Left ventricle myocardium inferior (tissue), 1 donor: ENCODE results near the gene KCNQ1. TPM values are rescaled to one million over a fixed set of nuclear protein-coding genes. Genes with fewer than 3 reads are reported as not detected.
A peak's percentile ranks its signal among the peaks of the same experiment; 100 is the strongest.

ENCODE experiments used
- DNase-seq: peaks from one replicate; pipeline ENCODE4 v3.0.0-alpha.2; 2020
- H3K27ac ChIP-seq: fragments of 200-600 bp; replicated peaks from 2 replicates; pipeline ENCODE4 v1.8.0; 2021
- H3K27me3 ChIP-seq: fragments of 200-600 bp; 2 replicates; pipeline ENCODE4 v1.8.0; 2021; ENCODE audit warnings: low read depth
- H3K36me3 ChIP-seq: fragments of 200-600 bp; 2 replicates; pipeline ENCODE4 v1.8.0; 2021
- H3K4me1 ChIP-seq: fragments of 200-600 bp; 2 replicates; pipeline ENCODE4 v1.8.0; 2021
- H3K4me3 ChIP-seq: fragments of 200-600 bp; 2 replicates; pipeline ENCODE4 v1.8.0; 2021; ENCODE audit warnings: mild to moderate bottlenecking, moderate library complexity
- H3K9me3 ChIP-seq: fragments of 200-600 bp; replicated peaks from 2 replicates; pipeline ENCODE4 v1.8.0; 2021
- CTCF ChIP-seq: fragments of 200-600 bp; IDR thresholded peaks from 2 replicates; pipeline ENCODE4 v1.8.0; 2021; ENCODE audit warnings: antibody characterized with exemption, mild to moderate bottlenecking, borderline replicate concordance
- intact Hi-C: fragments of 100-400 bp; cut with micrococcal nuclease; formaldehyde crosslinking; loops from one replicate; pipeline ENCODE4 v1.11.0; 2022
- total RNA-seq: library from RNA; stranded (reverse); fragmentation: NEBNext Ultra II Directional; extraction: Animal tissue kit (Norgen Biotek cat#: 25700); gene quantifications from one replicate; pipeline ENCODE4 v1.2.1, GENCODE V29; 2021
- donor health status: DM: no; HTN: yes; CAD: no; lungs with severe emphysema.

The KCNQ1 gene
- total RNA-seq, 1 donor from 2014 or later, result 41.8 TPM

DNA sequence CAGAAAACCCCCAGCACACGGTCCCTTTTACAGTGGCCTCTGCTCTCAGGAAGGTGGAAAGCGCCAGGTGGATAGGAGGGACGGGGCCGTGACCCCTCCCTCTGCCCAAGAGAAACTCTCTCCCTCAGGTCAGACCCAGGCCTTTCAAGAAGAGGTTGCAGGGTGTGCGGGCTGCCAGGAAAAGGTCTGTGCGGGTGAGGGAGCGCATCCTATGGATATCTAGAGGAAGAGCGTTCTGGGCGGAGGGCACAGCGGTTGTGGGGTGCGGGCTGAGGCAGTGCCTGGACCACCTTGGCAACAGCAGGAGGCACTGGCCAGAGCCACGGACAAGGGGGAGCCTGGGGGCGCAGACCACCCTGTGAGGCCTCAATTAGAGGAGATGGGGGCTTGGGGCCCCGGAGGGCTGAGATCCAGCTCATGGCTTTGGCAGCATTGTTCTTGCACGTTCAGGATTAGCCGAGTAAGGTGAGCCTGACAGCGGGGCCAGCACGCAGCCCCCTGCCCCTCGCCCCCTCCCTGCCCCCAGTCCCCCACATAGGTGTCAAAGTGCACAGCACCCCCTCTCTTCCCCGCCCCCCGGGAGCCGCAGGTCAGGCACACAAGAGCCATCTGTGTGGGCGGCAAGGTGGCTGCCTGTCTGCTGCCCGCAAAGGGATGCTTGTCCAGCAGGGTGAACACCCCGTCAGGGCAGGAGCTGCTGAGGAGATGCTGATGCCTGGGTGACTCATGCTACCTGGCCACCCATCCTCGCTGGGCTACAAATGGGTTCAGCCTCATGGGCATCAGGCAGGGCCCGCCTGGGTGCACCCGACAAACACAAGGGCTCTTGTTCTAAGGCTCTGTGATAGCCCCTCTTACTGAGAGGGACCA, 347.8 kb downstream of the KCNQ1 start:
- Histone ChIP-seq H3K27me3 (no peaks in the 10 kb centered on the region), H3K9me3 (no peaks in the 10 kb centered on the region), H3K4me3 (no peak overlapping the region), H3K27ac (no peak overlapping the region), H3K4me1 (peaks cover 26% of the 10 kb centered on the region), H3K36me3 (no peaks in the 10 kb centered on the region)
- peak; percentile 11 for DNase-seq
- TF ChIP-seq CTCF, result no peak
- intact Hi-C loops, result no loop called here

- DNase-seq, result peak; percentile 3
- intact Hi-C loops, result no loop called here
- Histone ChIP-seq H3K9me3 (no peaks in the 10 kb centered on the region), H3K4me1 (peaks cover 20% of the 10 kb centered on the region), H3K27me3 (no peaks in the 10 kb centered on the region), H3K36me3 (no peaks in the 10 kb centered on the region), H3K27ac (no peak overlapping the region), H3K4me3 (no peak overlapping the region)
- TF ChIP-seq CTCF, result no peak
Measured at GRCh38 chr11:2793701-2794045, 348.9 kb downstream of the KCNQ1 start.

- H3K27me3 ChIP-seq, result no peaks in the 10 kb centered on the region
- H3K27ac ChIP-seq, result no peak overlapping the region
- DNase-seq, result peak; percentile 9
- no peak overlapping the region for H3K4me3 ChIP-seq
- peaks cover 14% of the 10 kb centered on the region for H3K4me1 ChIP-seq
- H3K9me3 ChIP-seq, result no peaks in the 10 kb centered on the region
- intact Hi-C loops, result no loop called here
- TF ChIP-seq CTCF, result no peak
- no peaks in the 10 kb centered on the region for H3K36me3 ChIP-seq
Measured at GRCh38 chr11:2794046-2794967, 349.5 kb downstream of the KCNQ1 start.

DNA sequence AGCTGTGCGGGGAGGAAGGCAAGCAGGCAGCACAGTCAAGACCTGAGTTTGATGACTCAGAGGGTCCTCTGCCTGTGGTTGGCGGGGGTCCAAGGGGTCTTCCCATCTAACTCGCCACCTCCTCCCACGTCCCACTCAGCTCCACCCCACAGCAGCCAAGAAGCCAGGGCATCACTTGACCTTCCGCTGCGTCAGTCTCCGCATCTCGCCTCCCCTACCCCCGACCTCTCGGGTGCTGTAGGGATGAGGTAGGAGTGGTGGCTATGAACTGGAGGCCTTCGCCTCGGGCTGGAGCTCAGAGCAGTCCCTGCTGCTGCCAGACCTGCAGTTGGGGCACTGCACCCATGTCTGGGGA, 350.1 kb downstream of the KCNQ1 start:
- Histone ChIP-seq H3K9me3 (no peaks in the 10 kb centered on the region), H3K27me3 (no peaks in the 10 kb centered on the region), H3K36me3 (no peaks in the 10 kb centered on the region), H3K27ac (no peak overlapping the region), H3K4me3 (no peak overlapping the region), H3K4me1 (peaks cover 15% of the 10 kb centered on the region)
- no peak for DNase-seq
- intact Hi-C loops, result no loop called here
- TF ChIP-seq CTCF, result no peak

GRCh38 chr11:2795491-2795991, 350.7 kb downstream of the KCNQ1 start:
- H3K9me3 ChIP-seq, result no peaks in the 10 kb centered on the region
- no peak for TF ChIP-seq CTCF
- no peaks in the 10 kb centered on the region for H3K36me3 ChIP-seq
- H3K27me3 ChIP-seq, result no peaks in the 10 kb centered on the region
- no peak overlapping the region for H3K4me3 ChIP-seq
- no peak overlapping the region for H3K27ac ChIP-seq
- intact Hi-C loops, result no loop called here
- DNase-seq, result no peak
- H3K4me1 ChIP-seq, result peaks cover 21% of the 10 kb centered on the region
